Smooth muscle cell (in vitro differentiated cells): ENCODE results near the gene SPG7. TPM values are rescaled to one million over a fixed set of nuclear protein-coding genes. Genes with fewer than 3 reads are reported as not detected.
"Not testable (repeated sequence)": the region's sequence is repeated elsewhere in the genome, so short reads cannot be mapped to it uniquely, and the experiment has no call there.

ENCODE experiments used
- DNase-seq: peaks from one replicate; lab custom pipeline; 2025; ENCODE audit not compliant: unreplicated experiment; lab: John Stamatoyannopoulos, UW
- H2AFZ ChIP-seq: fragments of 200-600 bp; sonication (generic); 2 replicates; pipeline ENCODE4 v1.6.0; 2016; ENCODE audit warnings: antibody characterized with exemption, low read depth, mild to moderate bottlenecking
- H3F3A ChIP-seq: fragments of 200-600 bp; sonication (generic); 2 replicates; pipeline ENCODE4 v1.6.0; 2017; ENCODE audit warnings: antibody characterized with exemption, low read depth
- H3K27ac ChIP-seq: fragments of 200-600 bp; sonication (generic); 2 replicates; pipeline ENCODE4 v1.5.1; 2016; ENCODE audit warnings: low read depth, mild to moderate bottlenecking
- H3K27me3 ChIP-seq: fragments of 200-600 bp; sonication (generic); 2 replicates; pipeline ENCODE4 v1.6.1; 2016; ENCODE audit warnings: low read depth, mild to moderate bottlenecking
- H3K36me3 ChIP-seq: fragments of 200-600 bp; sonication (generic); 2 replicates; pipeline ENCODE4 v1.5.1; 2016; ENCODE audit warnings: low read depth
- H3K4me1 ChIP-seq: fragments of 200-600 bp; sonication (generic); 2 replicates; pipeline ENCODE4 v1.5.1; 2016; ENCODE audit warnings: low read depth
- H3K4me2 ChIP-seq: fragments of 200-600 bp; sonication (generic); 2 replicates; pipeline ENCODE4 v1.6.0; 2016; ENCODE audit warnings: mild to moderate bottlenecking
- H3K4me3 ChIP-seq: fragments of 200-600 bp; sonication (generic); 2 replicates; pipeline ENCODE4 v1.5.1; 2016; ENCODE audit warnings: mild to moderate bottlenecking
- H3K79me2 ChIP-seq: fragments of 200-600 bp; sonication (generic); 2 replicates; pipeline ENCODE4 v1.6.0; 2016; ENCODE audit warnings: low read depth, mild to moderate bottlenecking
- H3K9ac ChIP-seq: fragments of 200-600 bp; sonication (generic); 2 replicates; pipeline ENCODE4 v1.6.0; 2016; ENCODE audit warnings: low read depth
- H3K9me3 ChIP-seq: fragments of 200-600 bp; sonication (generic); replicated peaks from 2 replicates; pipeline ENCODE4 v1.5.1; 2016; ENCODE audit warnings: low read depth
- H4K20me1 ChIP-seq: fragments of 200-600 bp; sonication (generic); 2 replicates; pipeline ENCODE4 v1.6.0; 2016; ENCODE audit warnings: low read depth
- WGBS: methylation state at CpG from one replicate; pipeline ENCODE4 v1.1.7; 2016; ENCODE audit warnings: low lambda C conversion rate; 5-methylcytosine and 5-hydroxymethylcytosine counted together
- polyA plus RNA-seq: library from polyadenylated mRNA; unstranded; fragments of >200 nt; fragmentation: Nextera tagmentation; extraction: Ambion mirVana; gene quantifications from 2 replicates; pipeline ENCODE4 v1.2.1, GENCODE V29; 2016
- total RNA-seq: library from RNA; depleted of rRNA; stranded (reverse); fragments of >200 nt; gene quantifications from 2 replicates; pipeline ENCODE4 v1.2.3, GENCODE V29; 2014
- TF ChIP-seq, protein P1 (sequence below): fragments of 200-600 bp; sonication (generic); IDR thresholded peaks from 2 replicates; pipeline ENCODE4 v1.5.1; 2017; ENCODE audit warnings: borderline replicate concordance, mild to moderate bottlenecking, antibody characterized with exemption; ENCODE audit not compliant: insufficient read depth, poor library complexity, severe bottlenecking

SPG7 gene
- total and polyA plus RNA-seq, 2 experiments from 2014 or later, result 49.3 to 61.4 TPM

DNA sequence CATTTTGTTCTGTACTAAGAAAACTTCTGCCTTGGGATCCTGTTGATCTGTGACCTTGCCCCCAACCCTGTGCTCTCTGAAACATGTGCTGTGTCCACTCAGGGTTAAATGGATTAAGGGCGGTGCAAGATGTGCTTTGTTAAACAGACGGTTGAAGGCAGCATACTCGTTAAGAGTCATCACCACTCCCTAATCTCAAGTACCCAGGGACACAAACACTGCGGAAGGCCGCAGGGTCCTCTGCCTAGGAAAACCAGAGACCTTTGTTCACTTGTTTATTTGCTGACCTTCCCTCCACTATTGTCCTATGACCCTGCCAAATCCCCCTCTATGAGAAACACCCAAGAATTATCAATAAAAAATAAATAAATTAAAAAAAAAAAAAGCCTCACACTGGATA, 44.9 kb upstream of the SPG7 start:
- DNase-seq, H3K9ac ChIP-seq, H3K4me2 ChIP-seq, H2AFZ ChIP-seq, H3K27me3 ChIP-seq, H3K27ac ChIP-seq, H3K36me3 ChIP-seq, H3F3A ChIP-seq, H3K4me1 ChIP-seq, H3K4me3 ChIP-seq, H3K9me3 ChIP-seq: not testable (repeated sequence)
- Histone ChIP-seq H3K79me2 (peaks cover 93% of the 10 kb centered on the region), H4K20me1 (peaks cover 88% of the 10 kb centered on the region)
- WGBS, result 59% methylated on average over 5 of the region's 5 CpGs

DNA sequence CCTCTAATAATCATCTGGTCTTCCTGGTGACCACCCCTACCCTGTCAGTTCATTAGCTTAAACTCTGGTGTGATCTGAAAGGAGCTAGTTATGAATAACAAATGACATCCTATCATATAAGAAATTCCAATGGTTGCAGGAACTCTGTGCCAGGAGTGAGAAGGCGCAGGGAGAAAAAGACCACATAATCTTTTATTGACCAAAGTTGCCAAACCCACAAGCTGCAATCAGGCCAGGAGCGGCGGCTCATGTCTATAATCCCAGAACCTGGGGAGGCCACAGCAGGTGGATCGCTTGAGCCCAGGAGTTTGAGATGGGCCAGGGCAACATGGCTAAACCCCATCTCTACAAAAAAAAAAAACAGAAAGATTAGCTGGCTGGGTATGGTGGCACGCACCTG, 41.3 kb upstream of the SPG7 start:
- no peak overlapping the region for H3K27ac ChIP-seq
- H3K9me3 ChIP-seq, result no peaks in the 10 kb centered on the region
- no peaks in the 10 kb centered on the region for H3K36me3 ChIP-seq
- H3K4me1 ChIP-seq, result no peaks in the 10 kb centered on the region
- TF ChIP-seq, protein P1, sequence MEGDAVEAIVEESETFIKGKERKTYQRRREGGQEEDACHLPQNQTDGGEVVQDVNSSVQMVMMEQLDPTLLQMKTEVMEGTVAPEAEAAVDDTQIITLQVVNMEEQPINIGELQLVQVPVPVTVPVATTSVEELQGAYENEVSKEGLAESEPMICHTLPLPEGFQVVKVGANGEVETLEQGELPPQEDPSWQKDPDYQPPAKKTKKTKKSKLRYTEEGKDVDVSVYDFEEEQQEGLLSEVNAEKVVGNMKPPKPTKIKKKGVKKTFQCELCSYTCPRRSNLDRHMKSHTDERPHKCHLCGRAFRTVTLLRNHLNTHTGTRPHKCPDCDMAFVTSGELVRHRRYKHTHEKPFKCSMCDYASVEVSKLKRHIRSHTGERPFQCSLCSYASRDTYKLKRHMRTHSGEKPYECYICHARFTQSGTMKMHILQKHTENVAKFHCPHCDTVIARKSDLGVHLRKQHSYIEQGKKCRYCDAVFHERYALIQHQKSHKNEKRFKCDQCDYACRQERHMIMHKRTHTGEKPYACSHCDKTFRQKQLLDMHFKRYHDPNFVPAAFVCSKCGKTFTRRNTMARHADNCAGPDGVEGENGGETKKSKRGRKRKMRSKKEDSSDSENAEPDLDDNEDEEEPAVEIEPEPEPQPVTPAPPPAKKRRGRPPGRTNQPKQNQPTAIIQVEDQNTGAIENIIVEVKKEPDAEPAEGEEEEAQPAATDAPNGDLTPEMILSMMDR, result no peak
- no peak for DNase-seq
- peaks cover 15% of the 10 kb centered on the region for H3F3A ChIP-seq
- H2AFZ ChIP-seq, result no peak overlapping the region
- H3K4me2 ChIP-seq, result no peak overlapping the region
- no peak overlapping the region for H3K4me3 ChIP-seq
- peaks cover 93% of the 10 kb centered on the region for H3K79me2 ChIP-seq
- peaks cover 89% of the 10 kb centered on the region for H4K20me1 ChIP-seq
- H3K27me3 ChIP-seq, result no peaks in the 10 kb centered on the region
- no peak overlapping the region for H3K9ac ChIP-seq
- WGBS, result 98% methylated on average over 5 of the region's 5 CpGs

DNA sequence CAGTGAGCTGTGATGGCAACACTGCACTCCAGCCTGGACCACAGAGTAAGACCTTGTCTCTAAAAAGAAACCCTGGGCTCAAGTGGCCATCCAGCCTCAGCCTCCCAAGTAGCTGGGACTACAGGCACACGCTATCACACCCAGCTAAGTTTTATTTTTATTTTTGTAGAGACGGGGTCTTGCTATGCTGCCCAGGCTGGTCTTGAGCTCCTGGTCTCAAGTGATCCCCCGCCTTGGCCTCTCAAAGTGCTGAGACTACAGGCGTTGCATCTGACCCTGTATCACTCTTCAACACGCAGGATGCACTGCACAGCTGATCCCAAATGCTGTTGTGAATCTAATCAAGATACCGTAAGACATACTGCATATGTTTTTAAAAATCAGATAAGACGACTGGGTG, 40.8 kb upstream of the SPG7 start:
- H4K20me1 ChIP-seq, result peaks cover 91% of the 10 kb centered on the region
- no peak overlapping the region for H3K27ac ChIP-seq
- 93% methylated on average over 7 of the region's 7 CpGs for WGBS
- TF ChIP-seq, protein P1, result no peak
- DNase-seq, result no peak
- H2AFZ ChIP-seq, result no peak overlapping the region
- H3K9me3 ChIP-seq, result no peaks in the 10 kb centered on the region
- no peak overlapping the region for H3K4me3 ChIP-seq
- H3K9ac ChIP-seq, result no peak overlapping the region
- no peaks in the 10 kb centered on the region for H3K27me3 ChIP-seq
- H3K4me1 ChIP-seq, result no peaks in the 10 kb centered on the region
- H3K4me2 ChIP-seq, result no peak overlapping the region
- peaks cover 97% of the 10 kb centered on the region for H3K79me2 ChIP-seq
- H3K36me3 ChIP-seq, result no peaks in the 10 kb centered on the region
- peaks cover 15% of the 10 kb centered on the region for H3F3A ChIP-seq

DNA sequence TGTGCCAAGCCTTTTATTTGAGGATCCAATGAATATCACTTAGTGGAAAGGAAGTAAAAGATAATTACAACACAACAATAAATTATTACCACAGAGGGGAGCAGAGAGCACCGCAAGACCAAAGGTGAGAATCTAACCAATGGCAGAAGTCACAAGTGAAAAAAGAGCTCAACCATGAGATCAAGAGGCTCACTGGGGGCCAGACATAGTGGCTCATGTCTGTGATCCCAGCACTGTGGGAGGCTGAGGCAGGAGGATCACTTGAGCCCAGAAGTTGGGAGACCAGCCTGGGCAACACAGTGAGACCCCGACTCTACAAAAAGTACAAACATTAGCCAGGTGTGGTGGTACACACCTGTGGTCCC, 35.5 kb upstream of the SPG7 start:
- TF ChIP-seq, protein P1, result no peak
- Histone ChIP-seq H3K4me3 (no peak overlapping the region), H3K27ac (peak overlapping the region; percentile 89), H3K4me1 (peaks cover 8% of the 10 kb centered on the region), H3K9me3 (no peaks in the 10 kb centered on the region), H3K4me2 (no peak overlapping the region), H2AFZ (no peak overlapping the region), H3K9ac (no peak overlapping the region), H3K79me2 (peaks cover 100% of the 10 kb centered on the region), H3K27me3 (no peaks in the 10 kb centered on the region), H4K20me1 (peaks cover 100% of the 10 kb centered on the region), H3F3A (peaks cover 20% of the 10 kb centered on the region), H3K36me3 (no peaks in the 10 kb centered on the region)
- 100% methylated on average over 2 of the region's 2 CpGs for WGBS
- no peak for DNase-seq
